Activated CD4-positive, alpha-beta T cell treated with anti-CD3 and anti-CD28 coated beads, Interleukin-2, Interleukin-6, amounts not matched to agents 100 ng/mL and 50 ng/mL, durations not matched to agents 16 hours and 8 hours (primary cell): ENCODE results near the gene SLC39A7.

Experiments
- DNase-seq: peaks from one replicate; pipeline ENCODE4 v3.0.0-alpha.2; 2020

The SLC39A7 gene

DNA sequence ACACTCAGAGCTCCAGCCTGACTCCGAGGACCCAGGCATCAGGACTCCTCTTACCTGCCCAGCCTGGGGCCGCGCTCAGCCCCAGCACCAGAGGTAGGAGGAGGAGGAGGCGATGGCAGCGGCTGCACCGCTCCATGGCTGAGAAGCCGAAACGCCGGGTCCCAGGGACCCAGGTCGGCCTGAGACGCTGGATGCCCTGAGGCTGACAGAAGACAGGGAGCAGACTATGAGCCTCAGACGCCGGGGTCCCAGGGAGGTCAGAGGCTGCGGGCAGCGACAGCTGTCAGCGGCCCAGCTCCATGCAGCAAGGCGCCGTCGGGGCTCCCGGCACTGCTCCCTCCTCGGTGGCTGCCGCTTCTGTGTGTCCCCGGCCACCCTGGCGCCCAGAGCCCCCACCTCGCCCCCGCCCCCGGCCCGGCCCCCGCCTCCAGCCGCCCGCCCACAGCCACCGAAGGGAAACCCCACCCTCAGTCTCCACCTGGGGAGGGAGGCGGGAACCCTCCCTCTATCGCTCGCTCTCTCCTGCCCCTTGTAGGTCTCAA, 8.5 kb upstream of the SLC39A7 start, which contains the start of gene COL11A2:
TSS of gene COL11A2 (minus strand) at position 363 of the 542 bp plus-strand sequence. CDS start at position 136, 227 bp downstream.
- DNase-seq = no peak

DNA sequence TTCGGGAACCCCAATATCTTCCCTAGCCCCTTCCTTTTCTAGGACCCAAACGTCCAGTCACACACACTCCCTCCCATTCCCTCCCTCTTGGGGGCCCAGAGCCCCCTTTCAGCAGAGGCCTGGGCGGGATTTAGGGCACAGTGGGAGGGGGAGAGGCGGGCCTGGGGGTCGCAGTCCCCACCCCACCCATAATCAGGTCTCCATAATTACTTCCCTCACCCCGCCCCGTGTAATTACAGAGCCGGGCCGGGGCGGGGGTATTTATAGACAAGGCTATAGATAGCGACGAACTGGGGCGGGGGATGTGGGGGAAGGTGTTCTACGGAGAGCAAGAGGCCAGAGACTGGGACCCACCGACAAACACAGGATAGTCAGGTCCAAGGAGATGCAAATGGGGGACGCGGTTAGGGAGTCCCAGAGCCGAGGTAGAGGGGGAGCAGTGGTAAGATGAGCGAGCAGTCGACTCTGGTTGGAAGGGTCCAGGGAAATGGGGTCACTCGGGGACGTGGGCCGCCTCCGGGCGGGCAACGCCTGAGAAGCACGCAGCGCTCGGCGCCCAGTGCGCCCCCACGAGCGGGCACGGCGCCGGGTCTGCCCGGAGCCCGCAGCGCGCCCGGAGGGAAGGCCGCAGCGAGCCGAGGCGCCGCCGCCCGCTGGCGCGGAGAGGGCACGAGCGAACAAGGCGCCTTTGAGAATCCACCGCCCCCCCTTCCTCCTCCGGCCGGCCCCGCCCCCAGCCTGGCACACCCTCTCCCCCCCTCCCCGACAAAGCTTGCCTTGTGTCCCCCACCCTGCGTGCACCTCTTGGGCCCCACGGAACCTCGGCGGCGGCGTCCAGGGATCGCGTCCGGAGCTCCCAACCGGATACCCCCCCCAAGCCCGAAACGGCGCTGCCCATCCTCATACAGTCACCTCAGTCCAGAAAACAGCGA, 7.7 kb upstream of the SLC39A7 start:
- no peak for DNase-seq

DNA sequence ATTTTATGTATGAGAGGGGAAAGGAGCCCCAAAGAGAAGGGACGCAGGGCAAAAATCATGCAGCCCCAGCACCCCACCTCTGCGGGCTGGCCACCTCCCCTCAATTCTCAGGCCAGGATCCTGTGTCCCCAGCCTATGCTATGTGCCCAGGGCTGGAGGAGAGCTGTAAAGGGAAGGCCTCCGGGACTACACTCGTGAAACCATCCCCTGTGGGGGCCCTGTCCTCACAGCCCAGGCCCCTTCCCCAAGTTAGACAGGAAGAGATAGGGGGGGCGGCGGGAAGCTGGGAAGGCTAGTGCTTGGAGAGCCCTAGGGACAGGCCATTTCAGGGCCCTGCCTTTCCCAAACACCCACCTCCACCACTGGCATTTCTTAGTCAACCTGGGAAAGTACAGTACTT, 7.0 kb upstream of the SLC39A7 start:
- DNase-seq = no peak

DNA sequence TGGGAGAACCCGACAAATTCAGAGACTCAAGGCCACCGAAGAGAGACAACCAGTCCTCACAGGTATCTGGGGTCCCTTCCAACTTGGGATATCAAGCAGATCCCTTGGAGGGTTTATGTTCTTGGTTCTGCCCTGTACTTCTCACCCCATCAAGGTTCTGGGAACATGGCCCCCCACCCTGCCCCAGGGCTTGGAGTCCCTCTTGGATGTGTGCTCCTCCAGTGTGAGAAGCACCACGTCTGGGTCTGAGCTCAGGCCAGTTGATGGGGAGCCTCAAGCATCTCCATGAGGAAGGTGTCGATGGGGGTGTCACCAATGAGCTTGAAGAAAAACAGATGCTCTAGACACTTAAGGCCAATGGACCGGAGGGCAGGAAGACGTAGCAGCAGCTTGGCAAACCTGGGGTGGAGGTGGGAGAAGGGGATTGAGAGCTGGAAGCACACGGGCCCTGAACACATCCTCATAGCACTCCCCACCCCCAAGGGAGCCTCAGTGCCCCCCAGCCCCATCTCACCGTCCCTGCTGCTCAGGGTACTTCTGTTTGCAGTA, 6.2 kb upstream of the SLC39A7 start:
- DNase-seq = no peak

DNA sequence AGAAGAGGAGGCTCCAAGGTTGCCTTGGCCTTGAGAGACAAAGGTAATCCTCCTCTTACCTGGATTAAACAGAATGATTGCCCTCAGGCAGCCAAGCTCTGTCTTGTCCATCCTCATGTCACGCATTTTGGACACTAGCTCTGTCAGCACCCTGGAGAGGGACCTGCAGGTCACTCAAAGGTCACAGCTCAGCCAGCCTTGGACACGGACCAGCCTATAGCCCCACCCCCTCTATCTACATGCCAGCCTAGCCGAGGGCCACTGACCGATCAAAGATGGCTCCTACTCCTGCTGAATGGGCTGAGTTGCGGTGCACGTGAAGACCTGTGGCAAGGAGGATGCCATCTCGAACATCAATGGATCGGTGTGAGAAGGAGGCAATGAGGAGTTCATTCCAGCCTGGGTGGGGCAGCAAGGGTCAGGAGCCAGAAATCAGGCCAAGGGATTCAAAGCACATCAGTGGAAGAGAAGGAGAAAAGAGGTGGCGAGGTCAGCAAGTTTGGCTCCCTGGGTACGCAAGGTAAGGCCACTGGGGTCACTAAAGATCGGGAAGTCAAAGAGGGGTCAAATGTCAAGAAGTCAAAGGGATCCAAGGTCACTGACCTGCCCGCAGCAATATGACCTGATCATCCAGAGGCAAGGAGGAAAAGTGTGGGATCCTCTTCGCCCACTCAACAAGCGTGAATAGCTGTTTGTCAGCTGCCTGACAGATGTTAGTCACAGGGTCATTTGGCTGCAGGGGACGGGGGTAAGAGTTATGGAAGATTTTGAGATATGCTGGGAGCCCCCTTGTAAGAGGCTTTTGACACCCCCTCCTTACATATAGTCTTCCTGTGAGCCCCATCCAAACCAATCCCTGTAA, 5.1 kb upstream of the SLC39A7 start:
- no peak for DNase-seq

DNA sequence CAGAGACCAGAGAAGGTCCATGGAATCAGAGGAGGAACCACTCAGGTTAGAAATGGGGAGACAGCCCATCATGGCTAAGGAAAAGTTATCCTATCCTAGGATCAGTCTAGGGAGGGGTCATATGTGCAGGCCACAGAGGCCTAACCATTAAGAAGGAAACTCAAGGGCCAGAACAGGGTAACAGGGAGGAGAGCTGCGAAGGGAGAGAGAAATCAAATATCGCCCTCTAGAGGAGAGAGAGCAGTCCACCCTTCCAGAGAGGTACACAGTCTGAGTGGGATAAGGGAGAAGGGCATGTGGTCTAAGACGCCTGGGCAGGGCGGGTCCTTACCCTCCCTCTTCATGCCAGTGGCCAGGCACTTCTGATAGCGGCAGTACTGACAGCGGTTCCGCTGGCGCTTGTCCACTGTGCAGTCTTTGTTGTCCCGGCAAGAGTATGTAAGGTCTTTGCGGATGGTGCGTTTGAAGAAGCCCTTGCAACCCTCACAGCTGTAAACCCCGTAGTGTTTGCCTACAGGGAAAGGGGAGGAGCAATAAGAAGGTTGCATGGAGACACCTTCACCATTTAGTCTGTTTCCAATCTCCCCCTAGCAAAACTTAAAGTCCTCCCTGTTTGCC, 3.1 kb upstream of the SLC39A7 start:
- peak; percentile 73 for DNase-seq

DNA sequence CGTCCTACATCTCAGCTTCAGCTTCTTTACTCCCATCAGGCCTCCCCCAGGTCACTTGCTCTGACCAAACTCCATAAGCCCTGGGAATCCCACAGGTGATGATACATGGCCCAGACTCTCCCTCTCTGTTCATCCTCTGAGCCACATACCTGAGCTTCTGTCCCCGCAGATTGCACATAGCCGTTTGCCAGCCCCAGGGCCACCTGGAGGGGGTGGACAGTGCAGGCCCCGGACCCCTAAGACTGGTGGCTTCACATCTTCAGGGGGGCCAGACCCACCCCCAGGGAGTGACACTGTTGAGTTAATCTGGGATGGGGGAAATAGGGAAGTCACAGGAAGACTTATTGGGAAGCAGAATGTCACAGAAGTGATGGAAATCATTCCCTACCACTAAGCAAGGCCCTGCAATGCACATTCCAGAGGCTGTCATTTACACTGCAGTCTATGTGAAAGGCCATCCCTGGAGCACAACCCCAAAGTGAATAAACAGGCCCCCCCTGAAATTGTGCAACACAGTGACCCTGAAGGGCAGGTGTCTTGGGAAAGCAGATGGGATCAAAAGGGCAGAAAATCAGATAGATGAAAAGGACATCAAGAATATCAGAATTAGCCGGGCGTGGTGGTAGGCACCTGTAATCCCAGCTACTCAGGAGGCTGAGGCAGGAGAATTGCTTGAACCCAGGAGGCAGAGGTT, 2.4 kb upstream of the SLC39A7 start:
- DNase-seq = no peak

DNA sequence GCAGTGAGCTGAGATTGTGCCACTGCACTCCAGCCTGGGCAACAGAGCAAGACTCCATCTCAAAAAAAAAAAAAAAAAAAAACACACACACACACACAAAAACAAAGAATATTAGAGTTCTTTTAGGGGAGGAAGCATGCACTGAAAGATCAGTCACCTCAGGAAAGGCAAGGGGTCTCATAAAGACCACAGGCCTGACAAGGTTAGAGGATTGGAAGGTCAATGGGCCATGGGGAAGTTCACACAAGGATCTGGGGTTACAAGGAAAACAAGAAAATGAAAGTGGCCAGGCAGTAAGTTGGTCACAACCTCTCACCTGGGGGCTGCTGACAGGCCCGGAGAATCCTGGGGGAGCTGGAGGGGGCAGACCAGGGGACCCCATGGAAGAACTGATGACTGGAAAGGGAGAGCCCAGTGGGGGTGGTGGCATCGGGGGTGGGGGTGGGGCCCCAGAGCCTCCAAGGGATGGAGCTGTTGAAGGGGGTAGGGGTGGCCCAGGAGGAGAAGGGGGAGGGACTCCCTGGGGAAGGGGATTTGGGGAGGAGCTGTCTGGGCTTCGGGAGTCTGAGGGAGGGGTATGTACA, 1.7 kb upstream of the SLC39A7 start:
- DNase-seq = no peak

DNA sequence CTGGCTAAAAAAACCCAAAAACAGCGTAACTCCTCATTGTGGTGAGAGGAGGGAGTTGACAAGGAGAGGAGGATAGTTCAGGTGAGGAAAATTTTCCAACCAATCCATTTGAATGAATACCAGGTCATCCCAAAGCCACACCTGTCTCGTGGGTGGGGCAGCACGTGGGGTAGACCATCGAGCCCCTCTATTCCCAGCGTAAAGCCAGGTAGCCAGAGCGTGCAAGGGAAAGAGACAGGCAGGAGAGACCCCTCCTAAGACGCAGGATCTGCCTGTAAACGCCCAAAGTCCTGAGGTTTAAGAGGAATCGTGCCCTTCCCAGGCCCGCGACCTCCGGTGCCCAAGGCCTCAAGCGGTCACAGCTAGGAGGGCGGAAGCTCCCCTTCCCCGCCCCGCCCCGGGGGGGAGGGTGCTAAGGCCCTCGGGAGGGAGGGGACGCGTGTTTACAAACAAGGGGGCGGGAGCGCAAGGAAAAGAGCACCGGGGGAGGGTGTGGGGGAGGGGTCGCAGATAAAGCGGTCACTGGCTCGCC, 914 bp upstream of the SLC39A7 start:
- DNase-seq = peak; percentile 86

DNA sequence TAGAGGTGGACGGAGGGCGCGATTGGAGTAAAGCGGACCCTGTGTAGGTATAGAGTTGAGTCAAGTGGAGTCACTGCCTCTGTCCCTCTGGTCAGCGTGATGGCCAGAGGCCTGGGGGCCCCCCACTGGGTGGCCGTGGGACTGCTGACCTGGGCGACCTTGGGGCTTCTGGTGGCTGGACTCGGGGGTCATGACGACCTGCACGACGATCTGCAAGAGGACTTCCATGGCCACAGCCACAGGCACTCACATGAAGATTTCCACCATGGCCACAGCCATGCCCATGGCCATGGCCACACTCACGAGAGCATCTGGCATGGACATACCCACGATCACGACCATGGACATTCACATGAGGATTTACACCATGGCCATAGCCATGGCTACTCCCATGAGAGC, 479 bp downstream of the SLC39A7 start:
- DNase-seq = no peak

DNA sequence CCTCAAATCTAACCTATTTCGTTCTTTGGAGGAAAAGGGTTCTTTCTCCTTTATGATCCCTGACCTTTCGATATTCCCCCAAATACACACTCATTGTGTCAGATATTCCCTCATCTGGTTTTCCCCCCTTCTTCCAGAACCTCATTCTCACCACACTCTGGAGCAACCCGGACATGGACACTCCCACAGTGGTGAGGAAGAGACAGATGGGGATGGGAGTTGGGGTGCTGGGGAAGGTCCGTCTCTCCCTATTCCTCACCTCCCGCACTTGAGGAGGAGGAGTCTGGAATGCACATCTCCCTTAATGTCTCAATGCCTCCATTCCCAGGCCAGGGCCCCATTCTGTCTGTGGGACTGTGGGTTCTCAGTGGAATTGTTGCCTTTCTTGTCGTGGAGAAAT, 1.3 kb downstream of the SLC39A7 start:
- DNase-seq = no peak

DNA sequence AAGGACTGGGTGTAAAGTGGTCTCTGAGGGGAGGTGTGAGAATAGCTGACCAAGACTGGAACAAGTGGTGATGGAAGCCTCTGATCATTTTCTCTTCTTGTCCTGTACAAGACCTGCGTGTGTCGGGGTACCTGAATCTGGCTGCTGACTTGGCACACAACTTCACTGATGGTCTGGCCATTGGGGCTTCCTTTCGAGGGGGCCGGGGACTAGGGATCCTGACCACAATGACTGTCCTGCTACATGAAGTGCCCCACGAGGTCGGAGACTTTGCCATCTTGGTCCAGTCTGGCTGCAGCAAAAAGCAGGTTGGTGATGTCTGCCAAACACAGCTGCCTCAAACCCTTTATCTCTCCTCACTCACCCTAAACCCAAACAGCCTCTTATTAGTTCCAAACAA, 2.1 kb downstream of the SLC39A7 start:
- no peak for DNase-seq

DNA sequence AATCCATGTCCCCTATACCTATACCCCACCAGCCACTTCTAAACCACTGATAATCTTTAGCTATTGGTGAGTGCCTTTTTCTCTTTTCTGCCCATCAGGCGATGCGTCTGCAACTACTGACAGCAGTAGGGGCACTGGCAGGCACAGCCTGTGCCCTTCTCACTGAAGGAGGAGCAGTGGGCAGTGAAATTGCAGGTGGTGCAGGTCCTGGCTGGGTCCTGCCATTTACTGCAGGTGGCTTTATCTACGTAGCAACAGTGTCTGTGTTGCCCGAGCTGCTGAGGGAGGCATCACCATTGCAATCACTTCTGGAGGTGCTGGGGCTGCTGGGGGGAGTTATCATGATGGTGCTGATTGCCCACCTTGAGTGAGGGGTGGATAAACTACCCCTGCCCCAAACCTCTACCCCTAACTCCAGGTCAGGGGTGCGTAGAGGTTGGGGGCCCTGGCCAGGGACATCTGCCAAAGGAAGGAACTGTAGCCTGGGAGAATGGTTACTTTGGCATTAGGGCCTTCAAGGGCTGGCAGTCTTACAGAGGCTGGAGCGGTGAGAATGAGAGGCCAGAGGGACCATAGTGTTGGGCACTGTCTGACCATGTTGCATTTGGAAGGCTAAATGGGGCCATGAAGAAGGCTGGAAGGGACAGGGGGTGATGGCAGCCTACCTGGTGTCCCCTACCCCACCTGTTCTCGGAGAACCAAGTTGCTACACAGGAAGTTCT, 2.9 kb downstream of the SLC39A7 start:
- no peak for DNase-seq

DNA sequence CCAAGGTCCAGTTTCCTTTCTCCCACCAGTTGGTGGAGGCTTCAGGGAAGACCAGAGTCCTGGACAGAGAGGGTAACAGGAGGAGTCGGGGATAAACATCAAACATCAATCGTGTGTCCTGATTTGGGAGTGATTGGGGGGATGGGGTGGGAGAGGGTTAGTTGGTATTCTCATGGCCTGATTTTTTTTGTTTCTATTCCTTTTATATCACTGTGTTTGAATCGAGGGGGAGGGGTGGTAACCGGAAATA, 3.4 kb downstream of the SLC39A7 start:
- no peak for DNase-seq

DNA sequence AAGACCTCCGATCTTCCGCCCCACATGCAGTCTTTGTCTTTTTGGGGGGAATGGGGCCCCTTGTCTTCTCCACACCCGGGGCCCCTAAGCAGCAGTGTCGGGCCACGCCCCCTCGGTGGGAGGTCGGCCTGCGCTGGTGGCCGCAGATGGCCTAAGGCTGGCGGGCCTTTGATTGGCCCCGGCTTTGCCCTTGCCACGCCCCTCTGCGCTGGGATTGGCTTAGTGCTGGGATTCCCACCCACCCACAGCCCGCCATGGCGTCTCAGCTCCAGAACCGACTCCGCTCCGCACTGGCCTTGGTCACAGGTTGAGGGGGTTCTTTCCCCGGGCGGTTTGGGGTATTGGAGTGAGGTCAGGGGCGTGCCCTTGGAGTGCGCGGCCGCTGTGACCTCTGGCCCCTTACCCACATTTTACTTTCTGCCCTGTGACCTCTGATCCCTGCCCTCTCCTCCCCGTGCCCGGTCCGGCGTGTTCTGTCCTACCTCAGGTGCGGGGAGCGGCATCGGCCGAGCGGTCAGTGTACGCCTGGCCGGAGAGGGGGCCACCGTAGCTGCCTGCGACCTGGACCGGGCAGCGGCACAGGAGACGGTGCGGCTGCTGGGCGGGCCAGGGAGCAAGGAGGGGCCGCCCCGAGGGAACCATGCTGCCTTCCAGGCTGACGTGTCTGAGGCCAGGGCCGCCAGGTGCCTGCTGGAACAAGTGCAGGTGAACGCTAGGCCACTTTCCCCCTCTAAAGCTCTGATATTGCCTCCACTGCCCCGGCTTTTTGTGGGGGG, 3.9 kb downstream of the SLC39A7 start, which contains the start of gene HSD17B8:
TSS of gene HSD17B8 (plus strand) at position 241 of the 776 bp plus-strand sequence. CDS start at position 255, 14 bp downstream.
- peak; percentile 96 for DNase-seq

DNA sequence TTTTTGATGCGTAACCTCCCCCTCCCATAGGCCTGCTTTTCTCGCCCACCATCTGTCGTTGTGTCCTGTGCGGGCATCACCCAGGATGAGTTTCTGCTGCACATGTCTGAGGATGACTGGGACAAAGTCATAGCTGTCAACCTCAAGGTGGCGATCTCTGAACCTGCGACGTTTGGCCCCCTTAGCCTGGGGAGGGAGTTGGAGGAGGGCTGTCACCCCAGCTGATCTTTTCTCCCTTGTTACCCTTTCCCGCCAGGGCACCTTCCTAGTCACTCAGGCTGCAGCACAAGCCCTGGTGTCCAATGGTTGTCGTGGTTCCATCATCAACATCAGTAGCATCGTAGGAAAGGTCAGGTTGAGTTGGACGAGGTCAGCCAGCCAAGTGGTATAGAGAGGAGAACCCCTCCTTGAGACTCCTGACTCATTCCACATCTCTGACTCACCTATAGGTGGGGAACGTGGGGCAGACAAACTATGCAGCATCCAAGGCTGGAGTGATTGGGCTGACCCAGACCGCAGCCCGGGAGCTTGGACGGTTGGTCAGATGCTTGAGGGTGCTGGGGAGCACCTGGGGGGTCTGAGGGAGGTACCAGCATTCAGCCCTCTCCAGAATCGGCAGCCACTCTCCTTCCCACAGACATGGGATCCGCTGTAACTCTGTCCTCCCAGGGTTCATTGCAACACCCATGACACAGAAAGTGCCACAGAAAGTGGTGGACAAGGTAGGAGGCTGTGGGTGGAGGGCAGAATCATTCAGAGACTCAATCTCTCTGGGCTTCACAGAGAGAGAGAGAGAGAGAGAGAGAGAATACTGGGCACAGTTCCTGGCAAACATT, 4.7 kb downstream of the SLC39A7 start:
- peak; percentile 79 for DNase-seq

DNA sequence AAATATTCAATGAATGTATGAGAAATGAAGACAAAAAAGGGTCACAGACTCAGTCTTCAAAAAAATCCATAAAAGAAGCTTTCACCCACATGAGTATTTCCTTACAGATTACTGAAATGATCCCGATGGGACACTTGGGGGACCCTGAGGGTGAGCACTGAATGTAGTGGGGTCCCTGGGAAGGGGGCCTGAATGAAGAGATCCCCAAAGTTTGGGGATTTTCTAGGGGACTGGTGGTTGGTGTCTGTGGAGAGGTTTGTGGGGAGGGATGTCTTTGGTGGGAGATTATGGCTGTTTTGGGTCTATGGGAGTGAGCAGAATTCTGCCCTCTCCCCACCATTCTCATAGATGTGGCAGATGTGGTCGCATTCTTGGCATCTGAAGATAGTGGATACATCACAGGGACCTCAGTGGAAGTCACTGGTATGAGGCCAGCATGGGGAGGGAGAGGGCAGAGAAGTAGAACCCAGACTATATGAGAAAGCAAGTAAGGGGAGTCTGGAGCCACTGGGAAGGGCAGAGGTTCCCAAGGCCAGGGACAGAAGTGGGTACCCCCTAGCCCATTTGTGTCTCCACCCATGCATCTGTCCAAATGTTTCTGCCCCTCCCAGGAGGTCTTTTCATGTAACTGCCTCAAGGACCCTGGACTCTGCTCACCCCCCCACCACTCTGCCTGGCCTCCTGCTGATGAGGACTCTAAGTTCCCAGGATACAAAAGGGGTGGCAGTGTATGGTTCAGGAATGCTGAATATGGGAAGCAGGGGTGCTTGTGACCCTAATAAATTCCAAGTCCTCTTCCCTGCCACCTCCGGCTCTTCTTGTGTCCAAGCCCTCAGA, 5.6 kb downstream of the SLC39A7 start:
- DNase-seq = no peak
